Measurements from ENCODE around the gene ZNF516.

The ZNF516 gene

GRCh38 chr18:76443519-76444445 lies 51.3 kb downstream of the ZNF516 start:
- DNase-seq (ENCODE audit: low read depth in 1 of 2, low spot score in 1 of 2), result no peak

GRCh38 chr18:76442413-76443171 lies 52.5 kb downstream of the ZNF516 start:
- no peak for DNase-seq (ENCODE audit: low read depth in 1 of 2, low spot score in 1 of 2)

GRCh38 chr18:76441668-76442412 lies 53.2 kb downstream of the ZNF516 start:
- no peak for DNase-seq (ENCODE audit: low read depth in 1 of 2, low spot score in 1 of 2)

GRCh38 chr18:76441002-76441667 lies 53.9 kb downstream of the ZNF516 start:
- no peak for DNase-seq (ENCODE audit: low read depth in 1 of 2, low spot score in 1 of 2)

GRCh38 chr18:76437910-76438309 lies 57.1 kb downstream of the ZNF516 start:
- DNase-seq (ENCODE audit: low read depth in 1 of 2, low spot score in 1 of 2), result no peak

- no peak for DNase-seq (ENCODE audit: low read depth in 1 of 2, low spot score in 1 of 2)
Observed at GRCh38 chr18:76437011-76437410, 58.0 kb downstream of the ZNF516 start.

DNA sequence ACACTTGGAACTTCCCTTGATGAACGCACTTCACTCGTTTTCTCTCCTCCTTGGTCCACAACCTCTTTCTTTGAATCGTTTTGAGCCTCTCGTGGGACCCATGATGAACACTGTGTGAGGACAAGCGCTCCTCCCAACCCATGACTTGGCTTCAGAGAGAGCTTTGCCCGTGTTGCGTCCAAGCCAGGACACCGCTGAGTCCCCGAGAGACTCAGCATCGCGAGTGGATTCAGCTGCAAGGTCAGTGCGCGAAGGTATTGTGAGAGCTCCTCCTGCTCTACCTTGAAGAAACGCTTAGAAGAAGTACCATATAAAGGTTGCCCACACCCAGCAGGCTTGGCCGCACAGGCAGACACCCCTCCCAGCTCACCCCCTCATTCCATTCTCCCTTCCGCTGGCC lies 58.7 kb downstream of the ZNF516 start:
- no peak for DNase-seq (ENCODE audit: low read depth in 1 of 2, low spot score in 1 of 2)

DNA sequence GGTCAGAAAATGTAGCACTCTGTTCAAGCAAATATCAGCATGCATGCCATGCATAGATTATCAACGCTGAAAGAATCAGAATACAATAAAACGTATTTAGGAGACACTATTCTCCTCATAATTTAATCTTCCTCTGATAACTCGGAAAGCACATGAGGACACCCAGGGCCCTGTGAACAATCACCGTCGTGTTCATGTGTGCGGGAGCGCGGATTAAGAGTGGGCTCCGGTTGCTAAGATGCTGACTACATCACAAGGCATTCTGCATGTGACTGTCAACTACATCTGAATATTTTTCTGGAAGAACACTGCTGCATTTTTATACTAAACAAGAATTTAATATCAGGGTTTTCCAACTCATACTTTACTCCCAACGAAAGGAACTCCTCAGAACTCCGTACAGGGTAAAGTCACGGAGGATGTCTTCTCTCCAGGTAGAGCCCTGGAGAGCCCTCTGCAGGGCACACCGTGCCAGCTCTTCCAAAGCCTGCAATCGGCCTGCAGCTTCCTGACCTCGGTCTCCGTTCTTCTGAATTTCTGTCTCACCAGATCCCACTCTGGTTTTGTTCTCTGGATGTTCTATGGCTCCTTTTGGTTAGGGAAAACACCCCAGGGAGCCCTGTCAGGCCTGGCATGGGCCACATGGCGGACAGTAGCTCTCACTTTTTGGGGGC lies 59.6 kb downstream of the ZNF516 start:
- no peak for DNase-seq (ENCODE audit: low read depth in 1 of 2, low spot score in 1 of 2)

GRCh38 chr18:76434452-76434851 lies 60.6 kb downstream of the ZNF516 start:
- no peak for DNase-seq (ENCODE audit: low read depth in 1 of 2, low spot score in 1 of 2)

- DNase-seq (ENCODE audit: low read depth in 1 of 2, low spot score in 1 of 2), result no peak
Observed at GRCh38 chr18:76433788-76434187, 61.3 kb downstream of the ZNF516 start.

GRCh38 chr18:76432970-76433767 lies 61.9 kb downstream of the ZNF516 start:
- no peak for DNase-seq (ENCODE audit: low read depth in 1 of 2, low spot score in 1 of 2)

GRCh38 chr18:76432274-76432755 lies 62.7 kb downstream of the ZNF516 start:
- no peak for DNase-seq (ENCODE audit: low read depth in 1 of 2, low spot score in 1 of 2)

- no peak for DNase-seq (ENCODE audit: low read depth in 1 of 2, low spot score in 1 of 2)
Observed at GRCh38 chr18:76431437-76432273, 63.4 kb downstream of the ZNF516 start.

DNA sequence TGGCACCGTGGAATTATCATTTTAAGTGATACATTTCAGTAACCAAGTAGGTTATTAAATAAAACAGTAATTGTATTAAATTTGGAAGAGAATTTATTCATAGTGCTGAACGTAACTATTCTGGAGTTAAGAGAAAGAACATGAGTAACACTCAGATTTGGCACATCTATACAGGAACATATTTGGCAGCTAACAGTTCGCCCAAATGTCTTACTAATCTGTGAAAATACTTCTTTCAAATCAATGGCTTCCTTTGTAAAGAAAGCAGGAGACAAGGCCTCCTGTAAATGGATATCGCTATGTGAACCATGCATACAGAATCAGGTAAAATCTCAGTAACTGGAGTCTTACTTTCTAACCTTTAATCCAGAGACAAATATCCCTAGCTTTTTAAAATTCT lies 64.4 kb downstream of the ZNF516 start:
- no peak for DNase-seq (ENCODE audit: low read depth in 1 of 2, low spot score in 1 of 2)

GRCh38 chr18:76429262-76430126 lies 65.5 kb downstream of the ZNF516 start:
- no peak for DNase-seq (ENCODE audit: low read depth in 1 of 2, low spot score in 1 of 2)

DNA sequence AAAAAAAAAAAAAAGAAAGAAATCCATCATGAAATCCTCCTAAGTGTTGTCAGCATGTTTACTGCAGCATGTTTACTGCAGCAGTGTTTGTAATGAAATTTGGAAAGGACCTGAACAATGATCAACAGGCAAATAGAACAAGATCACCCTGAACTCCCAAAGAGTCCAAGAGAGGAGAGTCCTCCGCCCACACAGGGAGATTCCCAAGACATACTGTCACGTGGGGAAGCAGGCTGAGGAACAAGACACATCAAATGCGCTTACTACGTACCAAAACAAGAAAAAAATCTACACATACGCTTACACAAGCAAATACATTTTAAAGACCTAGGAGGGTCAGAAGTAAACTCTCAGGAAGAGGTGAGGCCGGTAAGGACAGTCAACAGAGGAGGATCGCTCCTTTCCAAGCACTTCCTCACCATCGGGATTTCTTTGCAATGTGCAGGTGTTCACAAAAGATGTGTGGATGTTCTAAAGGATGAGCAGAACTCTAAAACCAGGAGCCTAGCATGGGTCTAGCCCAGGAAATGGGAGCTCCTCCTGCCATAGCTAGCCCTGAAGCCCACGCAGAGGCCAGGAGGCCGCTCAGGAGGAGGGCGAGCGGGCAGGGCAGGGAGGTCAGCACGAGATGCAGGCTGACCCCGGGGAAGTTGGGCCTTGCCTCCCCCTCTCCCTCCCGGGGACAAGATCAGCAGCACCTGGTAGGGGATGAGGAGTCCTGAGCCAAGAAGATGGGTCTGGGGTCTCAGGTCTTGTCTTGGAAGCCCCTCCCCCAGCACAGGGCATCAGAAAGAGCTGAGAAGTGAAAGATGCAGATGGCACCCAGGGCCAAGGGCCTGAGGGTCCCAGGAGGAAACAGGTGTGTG lies 66.4 kb downstream of the ZNF516 start:
- no peak for DNase-seq (ENCODE audit: low read depth in 1 of 2, low spot score in 1 of 2)
